GM21515 (cell line): ENCODE results near the gene CHPF.

Experiments used
- ATAC-seq: cut with Tn5 transposase; IDR thresholded peaks from one replicate; pipeline ENCODE4 v1.9.1; 2021; ENCODE audit not compliant: unreplicated experiment

Gene CHPF

GRCh38 chr2:219543596-219544358 lies at the start of gene CHPF, which contains the start of gene TMEM198:
CHPF (minus strand) TSS chr2:219543809; CDS start chr2:219543538, 271 bp downstream.
TMEM198 (plus strand) TSS chr2:219544028; CDS start chr2:219544728, 700 bp downstream.
- ATAC-seq = peak; percentile 81

GRCh38 chr2:219593154-219593553 lies 49.5 kb upstream of the CHPF start:
- ATAC-seq = no peak

GRCh38 chr2:219592736-219593135 lies 49.1 kb upstream of the CHPF start:
- no peak for ATAC-seq

GRCh38 chr2:219591091-219591490 lies 47.5 kb upstream of the CHPF start:
- no peak for ATAC-seq

GRCh38 chr2:219581346-219581745 lies 37.7 kb upstream of the CHPF start:
- ATAC-seq = no peak

GRCh38 chr2:219578811-219579613 lies 35.4 kb upstream of the CHPF start:
- ATAC-seq = no peak

- ATAC-seq = no peak
Observed at GRCh38 chr2:219576505-219577388, 33.1 kb upstream of the CHPF start.

- ATAC-seq = no peak
Observed at GRCh38 chr2:219575566-219576504, 32.2 kb upstream of the CHPF start.

- no peak for ATAC-seq
Observed at GRCh38 chr2:219574484-219575311, 31.1 kb upstream of the CHPF start.

- no peak for ATAC-seq
Observed at GRCh38 chr2:219573166-219573565, 29.6 kb upstream of the CHPF start.

- no peak for ATAC-seq
Observed at GRCh38 chr2:219572237-219573001, 28.8 kb upstream of the CHPF start, which contains the start of gene INHA. INHA (plus strand) TSS chr2:219572310; CDS start chr2:219572375, 65 bp downstream.

GRCh38 chr2:219571311-219572236 lies 28.0 kb upstream of the CHPF start, which contains the start of gene OBSL1:
OBSL1 (minus strand) TSS chr2:219571539; CDS start chr2:219571232, 307 bp downstream.
- no peak for ATAC-seq

GRCh38 chr2:219570924-219571310 lies 27.3 kb upstream of the CHPF start:
- no peak for ATAC-seq

- ATAC-seq = no peak
Observed at GRCh38 chr2:219570194-219570923, 26.8 kb upstream of the CHPF start.

- no peak for ATAC-seq
Observed at GRCh38 chr2:219569635-219570034, 26.0 kb upstream of the CHPF start.

- ATAC-seq = no peak
Observed at GRCh38 chr2:219569041-219569440, 25.4 kb upstream of the CHPF start.
